Measurements from ENCODE around the gene HERPUD1.

GRCh38 chr16:56977823-56978430 lies 46.0 kb downstream of the HERPUD1 start:
- no peak for TF ChIP-seq CTCF (IDR thresholded peaks at IDR 0.05)
- no peak for TF ChIP-seq POLR2A (IDR thresholded peaks at IDR 0.05)

All from uterus (tissue), 2 donors.